Left cardiac atrium (tissue), 4 donors: ENCODE measurements around the gene PPP6C. TPM values are rescaled to one million over a fixed set of nuclear protein-coding genes. Genes with fewer than 3 reads are reported as not detected.
A peak's percentile ranks its signal among the peaks of the same experiment; 100 is the strongest.
"Not testable (repeated sequence)": the region's sequence is repeated elsewhere in the genome, so short reads cannot be mapped to it uniquely, and the experiment has no call there.

Experiments used
- ATAC-seq, 2 donors: fragments of 200-7000 bp; cut with Tn5 transposase; one replicate each; pipeline ENCODE4 v1.9.1; 2020; ENCODE audit warnings: mild to moderate bottlenecking in 2 of 2, moderate library complexity in 2 of 2
- DNase-seq: peaks from one replicate; pipeline ENCODE4 v3.0.0-alpha.2; 2020
- intact Hi-C, 2 donors: fragments of 100-400 bp; cut with DNase I; formaldehyde crosslinking; loops; one replicate each; pipeline versions ENCODE4 v1.14.1 to v1.15.1; 2022 to 2023
- total RNA-seq, 2 donors: library from RNA; stranded (reverse); fragmentation: NEBNext Ultra II Directional; extraction: Animal tissue kit (Norgen Biotek cat#: 25700); gene quantifications; one replicate each; pipeline ENCODE4 v1.2.1, GENCODE V29; 2021
- donor health status: DM: no; HTN: yes; CAD: no.
- donor health status: DM: no; HTN: yes; CAD: no; lungs with severe emphysema.
- donor health status: DM: yes; HTN: yes; CAD: no.
- donor health status: Dilated cardiomyopathy.

The PPP6C gene
- total RNA-seq, 2 donors from 2014 or later, result 34.0 to 38.9 TPM

DNA sequence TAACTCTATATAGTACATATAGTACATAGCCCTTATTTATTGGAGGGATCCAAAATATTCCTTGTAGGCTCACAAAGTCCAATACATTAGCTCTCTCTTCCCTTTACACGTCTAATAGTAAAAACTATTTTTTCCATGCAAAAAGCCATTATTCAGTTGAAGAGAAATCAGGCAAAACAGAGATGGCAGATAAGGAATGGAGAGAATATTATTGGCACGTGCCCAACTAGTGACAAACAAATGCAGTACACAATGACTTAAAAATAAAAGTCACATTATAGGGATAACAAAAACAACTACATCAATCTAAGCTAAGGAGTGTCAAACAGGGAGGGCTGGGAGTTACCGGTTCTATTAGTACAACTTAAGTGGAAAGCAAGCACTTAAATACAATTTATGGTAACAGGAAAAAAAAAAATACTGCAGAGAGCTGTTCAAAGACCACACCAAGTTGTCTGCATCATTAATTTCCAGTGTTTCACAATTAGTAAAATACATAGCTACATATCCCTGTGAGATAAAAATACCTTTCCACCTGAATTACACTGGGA, 42.1 kb downstream of the PPP6C start:
- no peak for DNase-seq
- intact Hi-C loops, result loop anchor here in 1 of 2 donors (10.0 kb wide), 1 partner anchor 273 kb away; no protein-coding TSS in a partner anchor
- no peak for ATAC-seq

DNA sequence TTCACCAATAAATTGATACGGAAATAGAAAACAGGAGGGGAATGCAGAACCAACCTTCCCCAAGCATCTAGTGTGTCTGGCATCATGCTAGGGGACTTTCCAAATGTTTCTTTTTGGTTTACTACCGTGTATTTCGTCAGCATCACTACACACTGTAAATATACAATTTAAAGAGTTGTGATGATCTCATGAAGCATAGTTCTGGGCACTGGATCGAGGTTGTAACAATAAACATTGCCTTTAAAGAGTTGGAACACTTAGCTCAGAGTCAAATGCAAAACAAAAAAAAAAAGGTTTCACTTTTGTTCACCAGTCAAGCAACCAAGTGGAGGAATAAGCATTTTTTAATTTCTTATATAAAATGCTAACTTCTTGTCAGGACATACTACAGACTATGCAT, 43.4 kb downstream of the PPP6C start:
- DNase-seq (no peak), ATAC-seq (no peak)
- intact Hi-C loops, result loop anchor here in 1 of 2 donors (10.0 kb wide), 1 partner anchor 271 kb away; no protein-coding TSS in a partner anchor

DNA sequence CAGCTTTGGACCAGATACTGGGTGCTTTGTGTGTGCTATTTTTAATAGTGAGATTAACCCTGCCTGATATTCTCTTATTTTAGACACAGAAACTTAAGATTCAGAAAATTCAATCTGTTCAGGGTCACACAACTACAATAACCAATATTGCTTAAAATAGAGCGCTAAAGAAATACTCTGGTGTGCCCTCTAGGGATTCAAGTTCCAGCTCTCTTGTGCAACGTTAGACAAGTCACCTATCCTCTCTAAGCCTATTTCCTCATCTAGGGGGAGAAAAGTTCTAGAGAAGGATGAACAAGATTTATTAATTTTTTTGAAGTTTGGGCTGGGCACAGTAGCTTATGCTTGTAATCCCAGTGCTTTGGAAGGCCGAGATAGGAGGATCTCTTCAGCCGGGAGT, 44.2 kb downstream of the PPP6C start:
- no peak for ATAC-seq
- intact Hi-C loops, result loop anchor here in 1 of 2 donors (10.0 kb wide), 1 partner anchor 271 kb away; no protein-coding TSS in a partner anchor
- no peak for DNase-seq

DNA sequence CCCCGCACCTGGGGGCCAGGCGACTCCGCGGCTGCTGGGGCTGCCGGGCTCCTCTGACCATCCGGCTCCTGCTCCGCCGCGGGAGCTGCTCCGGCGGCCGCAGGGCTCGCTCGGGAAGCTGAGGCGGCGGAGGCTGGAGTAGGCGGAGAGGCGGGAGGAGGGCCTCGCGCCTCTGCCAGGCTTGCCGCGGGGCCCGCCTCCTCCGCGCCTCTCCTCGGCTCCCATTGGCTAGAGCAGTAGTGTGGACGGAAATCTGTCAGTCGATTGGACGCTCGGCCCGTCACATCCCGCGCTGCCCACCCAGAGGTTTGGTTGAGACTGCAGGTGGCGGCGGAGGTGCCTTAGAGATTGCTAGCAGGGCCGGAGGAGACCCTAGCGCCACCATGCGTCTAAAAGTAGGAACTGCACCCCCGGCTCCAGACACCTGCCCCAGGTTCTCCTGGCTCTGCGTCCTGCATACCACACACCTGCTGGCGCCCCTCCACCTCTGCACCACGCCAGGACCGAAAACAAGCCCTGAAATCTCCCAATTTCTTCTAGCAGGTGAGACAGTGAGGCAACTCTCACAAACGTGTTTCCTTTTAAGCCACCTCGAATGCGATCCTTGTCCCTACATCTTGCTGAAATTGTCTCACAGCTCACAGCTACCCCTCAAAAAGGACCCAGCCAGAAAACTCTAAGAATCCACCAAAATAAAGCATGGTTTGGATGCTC, 46.1 kb downstream of the PPP6C start, which contains the start of gene SCAI:
TSS of gene SCAI (minus strand) at position 152 of the 714 bp plus-strand sequence. CDS start at position 61, 91 bp downstream.
- intact Hi-C loops, result loop anchor here in 1 of 2 donors (5.0 to 10.0 kb wide), 2 partner anchors 201 to 269 kb away; partner anchors contain the start of gene GOLGA1
- ATAC-seq (peak; percentile 100), DNase-seq (peak; percentile 99)

DNA sequence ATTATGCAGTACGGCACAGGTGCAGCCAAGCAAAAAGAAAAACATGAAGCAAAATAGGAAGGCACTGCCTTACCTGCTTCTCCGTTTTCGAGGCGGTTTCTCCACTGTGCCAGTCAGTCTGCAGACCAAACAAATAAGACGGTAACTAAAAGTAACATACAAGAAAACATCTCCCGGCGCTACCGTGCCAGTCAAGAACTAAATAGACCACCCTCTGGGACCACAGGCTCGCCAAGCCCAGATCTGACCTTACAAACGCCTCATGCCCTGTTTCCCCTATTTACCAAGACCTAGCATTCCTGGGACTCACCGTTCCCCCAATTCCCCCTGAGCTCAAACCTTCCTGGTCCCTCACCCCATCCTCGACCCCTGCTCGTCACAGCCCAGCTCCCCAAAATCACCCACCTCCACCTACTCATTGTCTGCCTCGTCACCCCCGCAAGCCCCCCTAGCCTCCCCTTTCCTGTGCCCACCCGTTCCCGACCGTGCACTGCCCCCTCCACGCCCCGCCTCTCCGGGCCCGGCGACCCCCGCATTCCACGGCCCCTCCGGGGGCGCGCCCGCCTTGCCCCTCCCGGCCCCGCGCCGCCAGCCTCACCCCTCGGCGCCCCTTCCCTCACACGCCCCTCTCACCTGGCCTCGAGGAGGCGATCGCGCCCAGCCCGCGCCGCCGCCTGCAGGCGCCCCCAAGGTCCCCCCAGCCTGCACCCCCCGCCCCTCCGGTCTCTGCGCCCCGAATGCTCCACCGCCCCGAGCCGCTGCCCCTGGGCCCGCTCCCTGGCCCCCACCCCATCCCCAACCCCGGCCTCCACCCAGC, 46.8 kb downstream of the PPP6C start:
- DNase-seq, result no peak
- ATAC-seq, result no peak
- intact Hi-C loops, result loop anchor here in 1 of 2 donors (5.0 to 10.0 kb wide), 2 partner anchors 200 to 268 kb away; partner anchors contain the start of gene GOLGA1

DNA sequence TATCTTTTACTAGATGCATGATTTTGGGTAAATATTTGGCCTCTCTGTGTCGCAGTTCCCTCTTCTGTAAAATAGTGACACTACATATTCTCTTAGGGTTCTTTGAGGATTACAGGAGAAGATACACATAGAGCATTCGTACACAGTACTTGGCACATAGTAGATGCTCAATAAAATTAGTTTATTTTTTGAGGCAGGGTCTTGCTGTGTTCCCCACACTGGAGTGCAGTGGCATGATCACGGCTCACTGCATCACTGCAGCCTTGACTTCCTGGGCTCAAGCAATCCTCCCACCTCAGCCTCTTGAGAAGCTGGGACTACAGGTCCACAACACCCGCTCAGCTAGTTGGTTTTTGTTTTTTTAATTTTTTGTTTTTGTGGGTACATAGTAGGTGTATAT, 47.9 kb downstream of the PPP6C start:
- DNase-seq, result no peak
- intact Hi-C loops, result loop anchor here in 1 of 2 donors (5.0 to 10.0 kb wide), 2 partner anchors 199 to 267 kb away; partner anchors contain the start of gene GOLGA1
- ATAC-seq, result no peak

DNA sequence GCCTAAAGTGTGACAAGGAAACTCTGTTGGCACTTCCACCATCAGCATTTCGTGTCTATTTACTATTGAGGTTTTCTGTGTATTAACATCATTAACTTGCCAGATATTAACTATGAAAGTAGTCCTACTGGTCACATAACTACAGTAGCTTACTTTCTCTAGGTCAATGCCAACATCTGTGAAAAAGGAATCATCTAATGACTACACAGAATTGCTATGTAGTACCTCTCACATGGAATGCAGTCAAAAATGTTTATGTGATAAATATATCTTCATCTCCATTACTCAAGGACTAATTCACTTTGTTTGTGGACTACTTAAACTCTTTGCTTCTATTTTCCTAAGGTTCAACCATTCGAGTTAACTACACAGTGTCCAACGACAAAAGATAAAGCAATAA, 48.4 kb downstream of the PPP6C start:
- no peak for ATAC-seq
- intact Hi-C loops, result loop anchor here in 1 of 2 donors (5.0 to 10.0 kb wide), 2 partner anchors 199 to 266 kb away; partner anchors contain the start of gene GOLGA1
- DNase-seq, result no peak

DNA sequence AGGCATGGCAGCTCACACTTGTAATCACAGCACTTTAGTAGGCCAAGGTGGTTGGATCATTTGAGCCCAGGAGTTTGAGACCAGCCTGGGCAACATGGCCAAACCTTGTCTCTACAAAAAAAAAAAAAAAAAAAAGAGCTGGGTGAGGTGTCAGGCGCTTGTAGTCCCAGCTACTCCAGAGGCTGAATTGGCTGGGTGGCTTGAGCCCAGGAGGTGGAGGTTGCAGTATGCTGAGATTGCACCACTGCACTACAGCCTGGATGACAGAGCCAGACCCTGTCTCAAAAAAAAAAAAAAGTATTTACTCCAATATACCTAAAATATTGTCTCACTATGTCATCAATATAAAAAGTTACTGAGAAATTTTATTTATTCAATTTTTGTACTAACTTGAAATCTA, 49.0 kb downstream of the PPP6C start:
- ATAC-seq (no peak), DNase-seq (no peak)
- intact Hi-C loops, result loop anchor here in 1 of 2 donors (5.0 to 10.0 kb wide), 2 partner anchors 198 to 266 kb away; partner anchors contain the start of gene GOLGA1

DNA sequence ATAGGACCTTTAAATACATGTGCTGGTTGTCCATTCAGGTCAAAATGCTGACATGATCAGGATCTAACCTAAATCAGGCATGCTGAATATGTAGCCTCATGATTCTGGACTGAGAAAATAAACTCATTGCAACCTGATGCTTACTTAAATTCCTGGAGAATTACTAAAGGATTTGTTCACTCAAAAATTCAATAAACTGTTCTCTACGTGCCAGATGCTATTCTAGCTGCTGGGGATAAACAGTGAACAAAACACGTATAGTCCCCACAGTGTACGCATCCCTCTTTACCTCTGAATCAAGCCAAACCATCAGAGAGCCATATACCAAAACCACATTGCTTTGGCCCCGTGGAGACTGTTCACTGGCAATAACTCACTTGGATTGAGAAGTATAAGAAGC, 52.4 kb downstream of the PPP6C start:
- intact Hi-C loops, result no loop called here
- ATAC-seq (no peak), DNase-seq (no peak)

DNA sequence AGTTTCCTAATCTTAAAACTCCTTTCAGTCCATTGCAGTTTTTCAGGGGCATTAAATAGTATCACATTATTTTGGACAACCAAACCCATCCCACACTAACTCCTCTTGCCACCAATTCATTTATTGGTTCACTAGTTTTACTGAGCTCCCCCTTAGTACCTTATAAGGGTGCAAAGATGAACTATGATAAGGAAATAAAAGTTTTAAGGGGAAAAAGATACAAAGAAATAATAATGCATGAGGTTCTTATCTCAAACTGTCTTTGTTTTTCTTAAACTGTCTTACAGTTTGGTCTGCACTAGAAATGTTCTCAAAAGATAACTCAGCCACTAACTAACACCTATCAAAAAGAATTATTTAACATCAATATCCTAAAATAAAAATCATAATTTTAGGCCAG, 54.6 kb downstream of the PPP6C start:
- no peak for DNase-seq
- intact Hi-C loops, result no loop called here

DNA sequence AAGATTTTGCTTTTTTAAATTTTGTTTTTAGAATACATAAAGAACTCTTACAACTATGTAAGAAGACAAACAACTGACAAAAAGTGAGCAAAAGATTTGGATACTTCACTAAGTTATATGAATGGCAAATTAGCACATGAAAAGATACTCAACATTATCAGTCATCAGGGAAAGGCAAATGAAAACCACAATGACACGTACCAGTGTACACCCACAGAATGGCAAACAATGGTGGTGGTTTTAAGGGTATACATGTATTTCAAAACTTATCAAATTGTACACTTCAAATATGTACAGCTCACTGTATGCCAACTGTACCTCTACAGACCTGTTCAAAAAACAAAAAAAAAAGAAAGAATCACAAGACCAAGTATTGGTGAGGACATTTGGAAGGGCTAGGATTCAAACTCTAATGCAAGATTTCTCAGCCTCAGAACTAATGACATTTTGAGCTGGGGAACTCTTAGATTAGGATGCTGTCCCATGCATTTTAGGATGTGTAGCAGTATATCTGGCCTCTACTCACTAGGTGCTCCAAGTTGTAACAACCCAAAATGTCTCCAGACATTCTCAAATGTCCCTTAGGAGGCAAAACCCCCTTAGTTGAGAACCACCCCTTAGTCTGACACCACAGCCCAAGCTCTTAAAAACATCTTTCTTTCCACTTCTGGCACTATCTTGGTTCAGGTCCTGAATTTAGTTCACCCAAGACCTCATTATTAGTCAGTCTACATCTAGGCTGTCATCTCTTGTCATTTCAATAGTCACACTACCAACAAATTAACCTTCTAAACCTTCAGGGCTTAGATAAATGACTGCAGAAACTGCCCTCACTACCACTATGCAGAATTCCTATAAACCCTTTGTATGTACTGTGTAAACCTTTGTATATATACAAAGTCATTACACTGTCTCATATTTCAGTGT, 55.9 kb downstream of the PPP6C start:
- DNase-seq, result no peak
- intact Hi-C loops, result no loop called here
- no peak for ATAC-seq

More for the DNA sequence above, 54.6 kb downstream of the PPP6C start:
- no peak for ATAC-seq

DNA sequence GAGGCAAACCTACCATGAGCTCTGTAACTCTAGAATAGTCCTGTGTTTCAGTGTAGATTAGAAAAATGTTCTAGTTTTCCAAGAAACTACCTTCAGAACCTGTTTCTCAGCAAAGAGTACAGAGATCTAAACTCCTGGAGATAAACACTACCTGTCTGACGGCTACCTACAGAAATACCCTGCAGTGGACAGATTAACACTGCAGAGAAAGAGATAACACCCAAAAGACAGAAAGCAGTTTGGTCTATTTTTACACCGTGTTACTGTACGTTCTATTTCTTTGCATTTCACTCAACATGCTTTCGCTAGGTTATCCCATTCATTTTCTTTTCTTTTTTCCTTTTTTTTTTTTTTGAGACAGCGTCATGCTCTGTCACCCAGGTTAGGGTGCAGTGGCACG, 57.8 kb downstream of the PPP6C start:
- intact Hi-C loops, result no loop called here
- no peak for ATAC-seq
- no peak for DNase-seq

DNA sequence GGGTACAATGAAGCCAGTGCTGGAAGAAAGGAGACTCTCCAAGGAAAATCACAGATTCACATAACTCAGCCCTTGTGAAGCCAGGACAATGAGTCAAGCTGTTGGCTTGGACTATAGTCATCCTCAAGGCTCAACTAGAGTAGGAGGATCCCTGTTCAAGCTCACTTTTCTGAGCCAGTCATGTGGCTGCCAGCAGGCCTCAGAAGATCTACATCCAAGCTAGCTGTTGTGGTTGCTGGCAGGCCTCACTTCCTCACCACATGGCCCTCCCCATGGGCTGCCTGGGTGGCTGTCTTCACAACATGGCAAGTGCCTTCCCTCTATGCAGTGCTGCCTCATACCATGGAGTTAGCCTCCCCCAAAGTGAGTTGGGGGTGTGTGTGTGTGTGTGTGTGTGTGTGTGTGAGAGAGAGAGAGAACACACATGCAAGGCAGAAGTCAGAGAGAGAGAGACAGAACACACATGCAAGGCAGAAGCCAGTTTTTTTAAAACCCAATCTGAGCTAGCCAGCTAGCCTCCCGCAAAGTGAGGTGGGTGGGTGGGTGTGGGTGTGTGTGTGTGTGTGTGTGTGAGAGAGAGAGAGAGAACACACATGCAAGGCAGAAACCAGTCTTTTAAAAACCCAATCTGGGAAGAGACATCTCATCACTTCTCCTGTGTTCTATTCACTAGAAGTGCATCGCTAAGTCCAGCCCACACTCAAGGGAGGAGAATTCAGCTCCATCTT, 63.4 kb downstream of the PPP6C start:
- DNase-seq (peak; percentile 84), ATAC-seq (peak; percentile 97)
- intact Hi-C loops, result no loop called here

DNA sequence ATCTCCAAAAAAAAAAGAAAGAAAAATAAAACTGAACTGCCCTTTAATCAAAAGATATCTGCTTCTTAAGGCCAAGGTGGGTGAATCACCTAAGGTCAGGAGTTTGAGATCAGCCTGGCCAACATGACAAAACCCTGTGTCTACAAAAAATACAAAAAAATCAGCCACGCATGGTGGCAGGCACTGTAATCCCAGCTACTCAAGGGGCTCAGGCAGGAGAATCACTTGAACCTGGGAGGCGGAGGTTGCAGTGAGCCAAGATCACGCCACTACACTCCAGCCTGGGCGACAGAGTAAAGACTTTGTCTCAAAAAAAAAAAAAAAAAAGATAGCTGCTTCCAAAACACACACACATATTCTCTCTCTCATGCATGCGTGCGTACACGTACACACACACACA, 64.1 kb downstream of the PPP6C start:
- intact Hi-C loops, result no loop called here
- ATAC-seq (peak in 1 of 2 donors; percentile 31), DNase-seq (no peak)

DNA sequence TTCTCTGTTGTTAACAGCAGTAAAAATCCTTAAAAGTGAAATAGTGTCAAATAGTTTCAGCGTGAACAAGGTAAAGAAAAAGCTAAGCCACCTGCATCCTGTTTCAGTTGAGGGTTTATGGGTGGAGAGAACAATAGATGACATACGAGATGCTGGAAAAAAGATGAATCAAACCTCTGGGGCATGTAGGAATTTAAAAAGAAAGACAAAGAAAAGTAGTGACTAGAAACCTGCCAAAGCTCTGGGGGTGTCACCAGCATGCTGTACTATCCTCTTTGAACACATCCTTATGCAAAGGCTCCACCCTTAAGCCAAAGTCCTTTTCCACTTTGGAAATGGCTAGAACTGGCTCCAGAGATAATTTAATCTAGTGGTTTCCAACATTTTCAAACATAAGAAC, 68.5 kb downstream of the PPP6C start:
- intact Hi-C loops, result no loop called here
- no peak for DNase-seq
- ATAC-seq, result no peak

DNA sequence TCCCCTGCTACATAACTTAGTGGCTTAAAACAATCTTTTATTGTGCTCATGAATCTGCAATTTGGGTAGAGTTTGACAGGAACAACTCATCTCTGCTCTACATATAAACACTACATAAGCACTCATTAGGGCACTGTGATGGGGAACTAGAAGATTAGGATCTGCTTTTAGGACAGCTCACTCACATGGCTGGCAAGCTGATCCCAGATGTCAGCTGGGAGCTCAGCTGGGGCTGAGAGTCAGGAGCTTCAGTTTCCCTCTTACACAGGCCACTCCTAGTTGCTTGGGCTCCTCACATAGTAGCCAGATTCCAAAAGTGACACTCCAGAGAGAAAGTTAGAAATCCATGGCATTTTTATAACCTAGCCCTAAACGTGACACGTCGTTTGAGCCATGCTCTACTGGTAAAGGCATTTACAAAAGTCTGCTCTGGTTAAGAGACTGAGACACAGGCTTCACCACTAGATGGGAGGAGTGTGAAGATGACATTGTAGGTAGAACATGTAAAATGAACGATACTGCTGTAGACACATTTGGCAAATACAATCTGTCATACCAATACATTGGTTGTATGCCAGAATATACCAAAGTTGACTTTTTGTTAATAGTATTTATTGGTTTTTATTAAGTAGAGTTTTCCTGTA, 69.8 kb downstream of the PPP6C start:
- ATAC-seq, result no peak
- intact Hi-C loops, result no loop called here

DNA sequence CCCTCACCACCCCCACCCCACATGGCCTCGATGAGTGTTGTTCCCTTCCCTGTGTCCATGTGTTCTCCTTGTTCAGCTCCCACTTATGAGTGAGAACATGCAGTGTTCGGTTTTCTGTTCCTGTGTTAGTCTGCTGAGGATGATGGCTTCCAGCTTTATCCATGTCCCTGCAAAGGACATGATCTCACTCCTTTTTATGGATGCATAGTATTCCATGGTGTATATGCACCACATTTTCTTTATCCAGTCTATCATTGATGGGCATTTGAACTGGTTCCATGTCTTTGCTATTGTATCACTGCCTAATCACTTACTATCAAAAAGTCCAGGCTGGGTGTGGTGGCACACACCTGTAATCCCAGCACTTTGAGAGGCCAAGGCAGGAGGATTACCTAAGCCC, 70.9 kb downstream of the PPP6C start:
- ATAC-seq, intact Hi-C loops, DNase-seq: not testable (repeated sequence)

More for the DNA sequence above, 69.8 kb downstream of the PPP6C start:
- DNase-seq, result no peak
